ENCODE results near the gene VAPB.
A peak's percentile ranks its signal among the peaks of the same experiment; 100 is the strongest.

The VAPB gene

DNA sequence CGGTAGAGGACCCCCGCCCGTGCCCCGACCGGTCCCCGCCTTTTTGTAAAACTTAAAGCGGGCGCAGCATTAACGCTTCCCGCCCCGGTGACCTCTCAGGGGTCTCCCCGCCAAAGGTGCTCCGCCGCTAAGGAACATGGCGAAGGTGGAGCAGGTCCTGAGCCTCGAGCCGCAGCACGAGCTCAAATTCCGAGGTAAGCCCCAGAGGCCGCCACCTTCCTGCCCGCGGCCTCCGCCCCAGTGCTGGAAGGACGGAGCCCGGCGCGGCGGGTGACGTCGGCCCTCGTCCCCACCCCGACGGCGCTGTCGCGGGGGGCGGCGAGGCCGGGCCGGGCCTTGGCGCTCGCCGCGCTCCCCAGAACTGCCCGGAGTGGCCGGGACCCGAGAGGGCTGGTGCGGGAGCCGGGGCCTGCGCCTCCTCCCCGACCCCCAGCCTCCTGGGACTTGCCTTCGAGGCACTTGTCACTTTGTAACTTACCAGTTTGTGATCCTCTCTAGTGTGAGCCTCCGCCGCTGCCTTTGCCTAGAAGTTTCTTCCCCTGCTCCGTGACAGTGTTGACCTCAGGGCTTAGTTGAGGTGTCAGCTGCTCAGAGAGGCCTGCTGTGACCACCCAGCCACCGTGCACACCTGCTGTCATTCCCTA is 417 bp downstream of the VAPB start:
- H3K4me3 ChIP-seq (replicated peaks in 1 of 2; ENCODE audit: low read depth in 2 of 2, low read length in 2 of 2), result peak overlapping the region; percentile 94 to 97
- DNase-seq (ENCODE audit: low read depth in 2 of 2), result peak; percentile 40 to 52
- TF ChIP-seq, protein P1, sequence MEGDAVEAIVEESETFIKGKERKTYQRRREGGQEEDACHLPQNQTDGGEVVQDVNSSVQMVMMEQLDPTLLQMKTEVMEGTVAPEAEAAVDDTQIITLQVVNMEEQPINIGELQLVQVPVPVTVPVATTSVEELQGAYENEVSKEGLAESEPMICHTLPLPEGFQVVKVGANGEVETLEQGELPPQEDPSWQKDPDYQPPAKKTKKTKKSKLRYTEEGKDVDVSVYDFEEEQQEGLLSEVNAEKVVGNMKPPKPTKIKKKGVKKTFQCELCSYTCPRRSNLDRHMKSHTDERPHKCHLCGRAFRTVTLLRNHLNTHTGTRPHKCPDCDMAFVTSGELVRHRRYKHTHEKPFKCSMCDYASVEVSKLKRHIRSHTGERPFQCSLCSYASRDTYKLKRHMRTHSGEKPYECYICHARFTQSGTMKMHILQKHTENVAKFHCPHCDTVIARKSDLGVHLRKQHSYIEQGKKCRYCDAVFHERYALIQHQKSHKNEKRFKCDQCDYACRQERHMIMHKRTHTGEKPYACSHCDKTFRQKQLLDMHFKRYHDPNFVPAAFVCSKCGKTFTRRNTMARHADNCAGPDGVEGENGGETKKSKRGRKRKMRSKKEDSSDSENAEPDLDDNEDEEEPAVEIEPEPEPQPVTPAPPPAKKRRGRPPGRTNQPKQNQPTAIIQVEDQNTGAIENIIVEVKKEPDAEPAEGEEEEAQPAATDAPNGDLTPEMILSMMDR (IDR thresholded peaks at IDR 0.05; ENCODE audit: low read depth, low read length), result no peak

DNA sequence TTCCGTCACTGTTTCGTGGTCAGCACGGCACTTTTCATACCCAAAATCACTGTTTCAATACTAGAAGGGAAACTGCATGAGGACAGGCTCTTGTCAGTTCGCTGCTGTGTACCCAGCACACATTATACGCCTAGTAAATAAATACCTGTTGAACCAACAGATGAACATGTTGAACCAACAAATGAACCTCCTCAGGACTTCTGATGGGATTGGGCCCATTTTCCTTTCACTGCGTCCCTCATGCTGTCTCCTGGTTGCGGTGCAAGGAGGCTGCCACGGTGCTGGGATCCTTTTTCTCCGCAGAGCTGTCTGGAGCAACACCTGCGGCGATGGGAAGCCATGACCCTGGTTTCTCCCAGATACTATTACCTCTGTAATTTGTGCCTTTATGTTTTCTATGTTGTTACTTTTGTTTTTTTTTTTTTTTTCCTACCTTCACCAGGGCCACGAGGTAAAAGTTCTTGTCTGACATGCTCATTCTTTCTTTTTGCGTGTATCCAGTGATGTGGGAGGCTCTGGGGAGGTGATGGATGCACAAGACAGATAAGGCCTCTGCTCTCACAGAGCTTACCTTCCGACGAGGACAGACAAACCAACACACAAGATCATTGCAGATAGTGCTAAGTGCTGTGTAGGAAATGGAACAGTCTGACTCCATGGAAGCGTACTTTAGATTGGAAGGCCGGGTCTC is 1.1 kb downstream of the VAPB start:
- no peak for DNase-seq (ENCODE audit: low read depth in 2 of 2)
- TF ChIP-seq, protein P1 (IDR thresholded peaks at IDR 0.05; ENCODE audit: low read depth, low read length), result no peak
- peak overlapping the region; percentile 94 to 97 for H3K4me3 ChIP-seq (replicated peaks in 1 of 2; ENCODE audit: low read depth in 2 of 2, low read length in 2 of 2)

DNA sequence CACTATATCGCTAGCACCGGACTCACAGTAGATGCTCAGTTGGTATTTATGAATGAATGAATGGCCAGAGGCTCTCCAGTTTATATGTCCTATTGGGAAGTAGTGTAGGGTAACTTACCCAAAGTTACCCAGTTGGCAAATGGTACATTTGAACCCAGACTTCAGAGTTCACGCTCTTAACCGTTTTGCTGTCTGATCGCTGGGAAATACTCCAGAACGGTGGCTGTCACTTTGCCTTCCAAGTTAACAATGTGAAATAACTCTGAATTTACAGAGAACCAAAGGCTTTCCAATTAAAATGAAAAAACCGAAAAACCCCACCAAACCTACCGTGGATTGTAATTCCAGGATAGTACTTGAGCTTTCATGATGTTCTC is 1.6 kb downstream of the VAPB start:
- H3K4me3 ChIP-seq (replicated peaks in 1 of 2; ENCODE audit: low read depth in 2 of 2, low read length in 2 of 2), result peak overlapping the region in 1 of 2 donors; percentile 94
- DNase-seq (ENCODE audit: low read depth in 2 of 2), result no peak
- TF ChIP-seq, protein P1 (IDR thresholded peaks at IDR 0.05; ENCODE audit: low read depth, low read length), result no peak

DNA sequence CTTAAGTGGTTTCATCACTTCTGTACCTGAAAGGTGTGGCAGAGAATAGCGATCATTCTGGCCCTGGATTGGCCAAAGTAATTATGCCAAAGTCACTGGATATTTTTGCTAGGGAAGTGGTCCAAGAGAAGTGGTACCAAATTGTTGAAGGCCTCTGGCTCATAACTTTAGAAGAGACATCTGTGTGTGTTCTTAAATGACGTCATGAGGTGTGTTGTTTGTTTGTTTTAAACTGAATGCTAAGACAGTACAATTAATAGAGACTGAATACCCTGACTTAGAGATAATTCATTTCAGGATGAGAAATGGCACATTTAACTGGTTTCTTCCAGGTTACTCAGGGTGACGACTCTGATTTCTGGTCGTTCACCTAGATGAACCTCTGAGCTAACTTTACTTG is 3.3 kb downstream of the VAPB start:
- TF ChIP-seq, protein P1 (IDR thresholded peaks at IDR 0.05; ENCODE audit: low read depth, low read length), result no peak
- H3K4me3 ChIP-seq (replicated peaks in 1 of 2; ENCODE audit: low read depth in 2 of 2, low read length in 2 of 2), result no peak overlapping the region
- no peak for DNase-seq (ENCODE audit: low read depth in 2 of 2)

DNA sequence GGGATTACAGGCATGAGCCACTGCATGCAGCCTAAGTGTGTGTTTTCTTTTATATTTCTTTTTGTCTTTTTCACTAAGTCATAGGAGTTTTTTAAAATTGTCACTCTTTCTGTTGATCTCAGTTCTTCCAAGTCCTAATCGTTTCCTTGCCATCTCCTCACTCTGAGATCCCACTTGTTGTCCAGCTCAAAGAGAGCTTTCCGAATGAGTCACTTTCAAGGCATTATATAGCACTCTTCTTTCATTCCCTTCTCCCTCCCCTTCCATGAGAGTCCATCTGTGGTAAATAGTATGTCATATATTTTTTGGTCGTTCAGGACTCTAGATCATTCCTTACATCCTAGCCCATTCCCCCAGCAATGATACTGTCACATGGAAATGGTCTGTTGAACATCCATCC is 4.3 kb downstream of the VAPB start:
- TF ChIP-seq, protein P1 (IDR thresholded peaks at IDR 0.05; ENCODE audit: low read depth, low read length), result no peak
- peak in 1 of 2 donors; percentile 32 for DNase-seq (ENCODE audit: low read depth in 2 of 2)
- H3K4me3 ChIP-seq (replicated peaks in 1 of 2; ENCODE audit: low read depth in 2 of 2, low read length in 2 of 2), result no peak overlapping the region

DNA sequence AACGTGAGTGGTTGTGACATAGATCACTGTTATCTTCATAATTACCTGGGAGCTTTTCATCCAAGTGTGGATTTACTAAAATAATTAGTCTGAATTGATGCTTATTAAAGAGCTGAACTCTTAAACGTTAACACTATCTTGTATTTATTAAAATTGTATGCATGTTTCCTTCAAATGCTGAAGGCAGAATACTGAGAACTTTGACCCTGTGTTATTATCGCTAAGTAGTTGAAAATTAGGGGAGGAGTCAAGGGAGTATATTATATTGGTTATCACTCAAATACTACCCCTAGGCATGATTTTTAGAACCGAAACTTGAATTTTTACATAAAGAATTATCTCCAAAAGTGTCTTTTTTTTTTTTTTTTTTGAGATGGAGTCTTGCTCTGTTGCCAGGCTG is 5.8 kb downstream of the VAPB start:
- no peak overlapping the region for H3K4me3 ChIP-seq (replicated peaks in 1 of 2; ENCODE audit: low read depth in 2 of 2, low read length in 2 of 2)
- TF ChIP-seq, protein P1 (IDR thresholded peaks at IDR 0.05; ENCODE audit: low read depth, low read length), result no peak
- no peak for DNase-seq (ENCODE audit: low read depth in 2 of 2)

All from cardiac fibroblast (primary cell).